ENCODE data around the gene PNMA6E.
"Not testable (repeated sequence)": the region's sequence is repeated elsewhere in the genome, so short reads cannot be mapped to it uniquely, and the experiment has no call there.

PNMA6E gene

GRCh38 chrX:153409414-153410101 lies 8.4 kb upstream of the PNMA6E start:
- FAIRE-seq, result no peak
- DNase-seq (ENCODE audit: extremely low spot score, insufficient read length, low read depth), result no peak

- FAIRE-seq, result no peak
These were observed 7.8 kb upstream of the PNMA6E start for GRCh38 chrX:153408871-153409351.

GRCh38 chrX:153408221-153408721 lies 7.1 kb upstream of the PNMA6E start:
- FAIRE-seq (no peak), DNase-seq (ENCODE audit: extremely low spot score, insufficient read length, low read depth) (no peak)

More at GRCh38 chrX:153408871-153409351, 7.8 kb upstream of the PNMA6E start:
- DNase-seq (ENCODE audit: extremely low spot score, insufficient read length, low read depth), result no peak

- no peak for DNase-seq (ENCODE audit: extremely low spot score, insufficient read length, low read depth)
- no peak for FAIRE-seq
These were observed 6.6 kb upstream of the PNMA6E start for GRCh38 chrX:153407736-153408135.

GRCh38 chrX:153406903-153407302 lies 5.8 kb upstream of the PNMA6E start:
- DNase-seq (ENCODE audit: extremely low spot score, insufficient read length, low read depth) (no peak), FAIRE-seq (no peak)

- DNase-seq (ENCODE audit: extremely low spot score, insufficient read length, low read depth), result no peak
- no peak for FAIRE-seq
These were observed 4.9 kb upstream of the PNMA6E start for GRCh38 chrX:153406011-153406410.

- DNase-seq (ENCODE audit: extremely low spot score, insufficient read length, low read depth) (no peak), FAIRE-seq (no peak)
These were observed 4.3 kb upstream of the PNMA6E start for GRCh38 chrX:153405426-153405825.

- FAIRE-seq, result peak; percentile 21
- DNase-seq (ENCODE audit: extremely low spot score, insufficient read length, low read depth), result not testable (repeated sequence)
These were observed 3.2 kb upstream of the PNMA6E start for GRCh38 chrX:153404333-153404732.

GRCh38 chrX:153400146-153401132 lies 711 bp downstream of the PNMA6E start:
- peak; percentile 79 for FAIRE-seq

GRCh38 chrX:153398275-153398960 lies 2.7 kb downstream of the PNMA6E start:
- DNase-seq (ENCODE audit: extremely low spot score, insufficient read length, low read depth), result no peak
- FAIRE-seq, result no peak

More at GRCh38 chrX:153400146-153401132, 711 bp downstream of the PNMA6E start:
- DNase-seq (ENCODE audit: extremely low spot score, insufficient read length, low read depth), result peak; percentile 39

- FAIRE-seq (no peak), DNase-seq (ENCODE audit: extremely low spot score, insufficient read length, low read depth) (no peak)
These were observed 3.7 kb downstream of the PNMA6E start for GRCh38 chrX:153397256-153397960.

- no peak for DNase-seq (ENCODE audit: extremely low spot score, insufficient read length, low read depth)
- no peak for FAIRE-seq
These were observed 4.6 kb downstream of the PNMA6E start for GRCh38 chrX:153396320-153397195.

GRCh38 chrX:153395613-153396319 lies 5.4 kb downstream of the PNMA6E start:
- no peak for FAIRE-seq

GRCh38 chrX:153394612-153395011 lies 6.5 kb downstream of the PNMA6E start:
- FAIRE-seq (no peak), DNase-seq (ENCODE audit: extremely low spot score, insufficient read length, low read depth) (no peak)

More at GRCh38 chrX:153395613-153396319, 5.4 kb downstream of the PNMA6E start:
- DNase-seq (ENCODE audit: extremely low spot score, insufficient read length, low read depth), result no peak

- DNase-seq (ENCODE audit: extremely low spot score, insufficient read length, low read depth) (no peak), FAIRE-seq (no peak)
These were observed 8.4 kb downstream of the PNMA6E start for GRCh38 chrX:153392642-153393321.

- FAIRE-seq; DNase-seq (ENCODE audit: extremely low spot score, insufficient read length, low read depth): not testable (repeated sequence)
These were observed 11.7 kb downstream of the PNMA6E start for GRCh38 chrX:153389460-153389768.

GRCh38 chrX:153388722-153389459 lies 12.3 kb downstream of the PNMA6E start:
- no peak for FAIRE-seq

More at GRCh38 chrX:153388722-153389459, 12.3 kb downstream of the PNMA6E start:
- no peak for DNase-seq (ENCODE audit: extremely low spot score, insufficient read length, low read depth)

Data from GM18507 (cell line).